SU-DHL-6 (cell line): ENCODE data around the gene LARP4B.
A peak's percentile ranks its signal among the peaks of the same experiment; 100 is the strongest.

Experiments
- H2AFZ ChIP-seq: fragments of 200-600 bp; sonication (generic); 2 replicates; pipeline ENCODE4 v1.6.1; 2014; ENCODE audit warnings: low read depth, mild to moderate bottlenecking, moderate library complexity, mixed read lengths, antibody characterized with exemption, low read length; ENCODE audit not compliant: severe bottlenecking
- H3F3A ChIP-seq: fragments of 200-600 bp; shearing (Covaris generic); 2 replicates; pipeline ENCODE4 v1.6.0; 2016; ENCODE audit warnings: antibody characterized with exemption, mild to moderate bottlenecking; ENCODE audit not compliant: insufficient read depth
- H3K27ac ChIP-seq: fragments of 200-600 bp; sonication (generic); 2 replicates; pipeline ENCODE4 v1.5.1; 2016; ENCODE audit warnings: low read depth, mild to moderate bottlenecking, low read length, moderate library complexity, mixed read lengths
- H3K27me3 ChIP-seq: fragments of 200-600 bp; sonication (generic), shearing (Covaris generic); 2 replicates; pipeline ENCODE4 v1.6.0; 2014; ENCODE audit warnings: mild to moderate bottlenecking, low read length
- H3K36me3 ChIP-seq: fragments of 200-600 bp; sonication (generic); 2 replicates; pipeline ENCODE4 v1.6.1; 2014; ENCODE audit warnings: mild to moderate bottlenecking, low read length, mixed read lengths
- H3K4me2 ChIP-seq: fragments of 300-600, 200-600 bp; shearing (Covaris generic), sonication (generic); 2 replicates; pipeline ENCODE4 v1.6.0; 2014; ENCODE audit warnings: low read length, low read depth, mild to moderate bottlenecking; ENCODE audit not compliant: poor library complexity, severe bottlenecking
- H3K4me3 ChIP-seq: fragments of 200-600 bp; sonication (generic); 2 replicates; pipeline ENCODE4 v1.5.1; 2014; ENCODE audit warnings: antibody characterized with exemption, low read length, mild to moderate bottlenecking, mixed read lengths; ENCODE audit not compliant: insufficient read depth, poor library complexity, severe bottlenecking
- H3K79me2 ChIP-seq: fragments of 200-600 bp; sonication (generic); 2 replicates; pipeline ENCODE4 v1.6.1; 2014; ENCODE audit warnings: mild to moderate bottlenecking, low read length, moderate library complexity; ENCODE audit not compliant: insufficient read depth
- H3K9ac ChIP-seq: fragments of 200-600 bp; sonication (generic); 2 replicates; pipeline ENCODE4 v1.7.0; 2014; ENCODE audit warnings: mild to moderate bottlenecking, low read length
- H3K9me2 ChIP-seq: fragments of 200-600 bp; sonication (generic); replicated peaks from 2 replicates; pipeline ENCODE4 v1.6.1; 2014; ENCODE audit warnings: low read length; ENCODE audit not compliant: insufficient read depth
- H3K9me3 ChIP-seq: fragments of 200-600 bp; sonication (generic); 2 replicates; pipeline ENCODE4 v1.6.1; 2014; ENCODE audit warnings: low read length, mixed read lengths; ENCODE audit not compliant: insufficient read depth
- H4K20me1 ChIP-seq: fragments of 200-600 bp; sonication (generic); 2 replicates; pipeline ENCODE4 v1.6.1; 2014; ENCODE audit warnings: low read depth, mild to moderate bottlenecking, antibody characterized with exemption, low read length, moderate library complexity, mixed read lengths
- EZH2phosphoT487 ChIP-seq: fragments of 200-600 bp; sonication (generic), shearing (Covaris generic); conservative IDR thresholded peaks from 2 replicates; pipeline ENCODE4 v1.6.1; 2018; ENCODE audit warnings: mild to moderate bottlenecking, antibody characterized with exemption, low read length, moderate library complexity, mixed read lengths
- TF ChIP-seq, protein P1 (sequence below): fragments of 200-600 bp; sonication (generic); IDR thresholded peaks from one replicate; pipeline ENCODE4 v1.5.1; 2017; ENCODE audit warnings: antibody characterized with exemption, mild to moderate bottlenecking, low read length, moderate library complexity; ENCODE audit not compliant: insufficient read depth, poor library complexity, severe bottlenecking

LARP4B gene

DNA sequence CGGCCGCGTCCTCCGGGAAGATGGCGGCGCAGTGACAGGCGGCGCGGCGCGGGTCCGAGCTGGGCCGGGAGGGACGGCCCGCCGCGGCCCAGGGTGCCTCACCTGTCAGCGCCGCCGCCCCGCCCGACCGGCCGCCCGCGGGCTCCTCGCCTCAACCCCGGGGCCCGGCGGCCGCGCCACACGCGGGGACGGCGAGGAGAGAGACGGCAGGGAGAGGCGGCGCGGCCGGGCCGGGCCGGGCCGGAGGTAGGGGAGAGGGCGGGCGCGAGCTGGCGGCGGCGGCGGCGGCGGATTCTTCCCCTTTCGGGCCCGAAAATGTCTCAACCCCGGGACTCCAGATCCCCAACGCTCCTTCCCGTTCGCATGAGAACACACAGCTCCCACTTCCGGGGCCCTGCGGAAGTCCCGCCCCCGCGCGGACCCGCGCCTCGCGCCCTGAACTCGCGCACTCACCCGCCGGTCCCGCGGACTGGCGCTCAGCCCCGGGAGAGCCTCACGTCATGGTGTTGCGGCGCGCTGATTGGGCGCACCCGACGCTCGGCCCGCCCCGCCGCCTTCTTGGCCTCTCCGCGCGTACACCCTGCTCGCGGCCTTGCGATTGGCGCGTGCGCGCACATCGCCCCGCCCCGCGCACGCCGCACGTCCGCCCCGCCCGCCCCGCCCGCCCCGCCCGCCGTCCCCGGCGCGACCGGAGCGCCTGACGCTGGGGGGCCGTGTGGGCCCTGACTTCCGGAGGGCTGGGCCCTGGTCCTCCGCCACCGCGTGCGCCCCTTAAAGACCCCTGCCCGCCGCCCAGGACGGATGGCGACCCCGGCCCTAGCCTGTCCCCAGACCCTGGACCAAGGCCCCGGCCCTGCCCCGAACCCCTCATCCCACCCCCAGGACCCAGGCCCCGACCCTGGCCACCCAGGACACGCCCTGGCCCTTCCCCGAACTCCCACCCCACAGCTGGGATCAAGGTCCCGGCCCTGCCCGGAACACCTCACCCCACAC is at the start of gene LARP4B:
Gene LARP4B, minus strand, starts transcription at position 380 of the 993 bp plus-strand sequence. CDS start 45,984 bp downstream, outside the sequence.
- H3K27me3 ChIP-seq: no peaks in the 10 kb centered on the region
- H3K9ac ChIP-seq: peak within 1 kb of the TSS; percentile 93
- H3K4me2 ChIP-seq: peak within 1 kb of the TSS; percentile 99
- peaks cover 5% of the 10 kb centered on the region; the same call in 1 of the 2 replicates for H3F3A ChIP-seq
- no peaks in the 10 kb centered on the region for H3K36me3 ChIP-seq
- H3K4me3 ChIP-seq: peak within 1 kb of the TSS; percentile 92
- H4K20me1 ChIP-seq: peaks cover 37% of the 10 kb centered on the region
- peaks cover 44% of the 10 kb centered on the region for H3K79me2 ChIP-seq
- no peaks in the 10 kb centered on the region for H3K9me2 ChIP-seq
- H3K27ac ChIP-seq: peak within 1 kb of the TSS; percentile 84
- no peak within 1 kb of the TSS for H2AFZ ChIP-seq
- TF ChIP-seq, protein P1, sequence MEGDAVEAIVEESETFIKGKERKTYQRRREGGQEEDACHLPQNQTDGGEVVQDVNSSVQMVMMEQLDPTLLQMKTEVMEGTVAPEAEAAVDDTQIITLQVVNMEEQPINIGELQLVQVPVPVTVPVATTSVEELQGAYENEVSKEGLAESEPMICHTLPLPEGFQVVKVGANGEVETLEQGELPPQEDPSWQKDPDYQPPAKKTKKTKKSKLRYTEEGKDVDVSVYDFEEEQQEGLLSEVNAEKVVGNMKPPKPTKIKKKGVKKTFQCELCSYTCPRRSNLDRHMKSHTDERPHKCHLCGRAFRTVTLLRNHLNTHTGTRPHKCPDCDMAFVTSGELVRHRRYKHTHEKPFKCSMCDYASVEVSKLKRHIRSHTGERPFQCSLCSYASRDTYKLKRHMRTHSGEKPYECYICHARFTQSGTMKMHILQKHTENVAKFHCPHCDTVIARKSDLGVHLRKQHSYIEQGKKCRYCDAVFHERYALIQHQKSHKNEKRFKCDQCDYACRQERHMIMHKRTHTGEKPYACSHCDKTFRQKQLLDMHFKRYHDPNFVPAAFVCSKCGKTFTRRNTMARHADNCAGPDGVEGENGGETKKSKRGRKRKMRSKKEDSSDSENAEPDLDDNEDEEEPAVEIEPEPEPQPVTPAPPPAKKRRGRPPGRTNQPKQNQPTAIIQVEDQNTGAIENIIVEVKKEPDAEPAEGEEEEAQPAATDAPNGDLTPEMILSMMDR: no peak
- no peak for TF ChIP-seq EZH2phosphoT487
- no peaks in the 10 kb centered on the region for H3K9me3 ChIP-seq

DNA sequence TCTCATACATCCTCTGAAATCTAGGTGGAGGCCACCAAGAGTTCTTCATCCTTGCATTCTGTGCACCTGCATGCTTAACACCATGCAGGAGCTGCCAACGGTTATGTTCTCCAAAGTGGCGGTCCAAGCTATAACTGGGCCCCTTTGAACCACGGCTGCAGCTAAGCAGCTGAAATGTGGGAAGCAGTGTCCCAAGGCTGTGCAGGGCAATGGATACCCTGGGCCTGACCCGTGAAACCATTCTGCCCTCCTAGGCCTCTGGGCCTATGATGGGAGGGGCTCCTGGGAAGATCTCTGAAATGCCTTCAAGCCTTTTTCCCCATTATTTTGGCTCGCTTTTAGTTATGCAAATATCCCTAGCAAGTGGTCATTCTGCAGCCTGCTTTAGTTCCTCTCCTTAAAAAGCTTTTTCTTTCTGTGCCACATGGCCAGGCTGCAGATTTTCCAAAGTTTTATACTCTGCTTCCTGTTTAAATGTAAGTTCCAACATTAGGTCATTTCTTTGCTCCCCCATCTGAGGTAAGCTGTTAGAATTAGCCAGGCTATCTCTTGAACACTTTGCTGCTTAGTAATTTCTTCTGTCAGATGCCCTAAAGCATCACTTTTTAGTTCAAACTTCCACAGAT is 49.1 kb upstream of the LARP4B start:
- Histone ChIP-seq H3K27me3 (no peaks in the 10 kb centered on the region), H2AFZ (no peak overlapping the region), H3K79me2 (no peaks in the 10 kb centered on the region)

DNA sequence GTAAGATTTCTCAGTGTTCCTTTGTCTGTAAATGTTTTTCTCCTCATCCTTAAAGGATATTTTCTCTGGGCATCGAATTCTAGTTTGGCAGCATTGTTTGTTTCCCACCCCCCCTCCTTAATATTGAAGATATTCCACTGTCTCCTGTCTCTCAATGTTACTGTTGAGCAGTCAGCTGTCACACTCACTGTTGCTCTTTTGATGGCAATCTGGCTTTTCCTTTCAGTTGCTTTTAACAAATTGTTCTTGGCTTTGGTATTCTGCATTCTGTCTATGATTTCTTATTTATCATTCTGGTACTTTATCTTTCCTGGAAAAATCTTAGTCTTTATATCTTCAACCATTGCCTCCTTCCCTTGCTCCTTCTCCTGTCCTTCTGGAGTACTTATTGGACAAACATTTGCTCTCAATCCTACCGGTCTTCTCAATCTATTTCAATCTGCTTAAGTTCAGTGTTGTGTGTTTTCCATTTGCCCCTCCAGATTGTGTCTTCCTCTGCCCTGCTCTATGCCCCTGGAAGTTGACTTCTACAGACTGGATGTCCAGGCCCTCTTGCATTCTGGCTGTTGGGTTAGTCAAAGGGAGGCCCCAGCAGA is 47.4 kb upstream of the LARP4B start:
- no peaks in the 10 kb centered on the region for H3K36me3 ChIP-seq
- no peak for TF ChIP-seq EZH2phosphoT487
- H3K79me2 ChIP-seq: no peaks in the 10 kb centered on the region
- no peak overlapping the region for H3K27ac ChIP-seq
- H3K9me3 ChIP-seq: peaks cover 25% of the 10 kb centered on the region; the same call in 1 of the 2 replicates
- no peak overlapping the region for H3K4me3 ChIP-seq
- H2AFZ ChIP-seq: no peak overlapping the region
- no peaks in the 10 kb centered on the region for H3F3A ChIP-seq
- no peak overlapping the region for H3K9ac ChIP-seq
- no peaks in the 10 kb centered on the region for H4K20me1 ChIP-seq
- no peaks in the 10 kb centered on the region for H3K9me2 ChIP-seq
- no peaks in the 10 kb centered on the region for H3K27me3 ChIP-seq
- H3K4me2 ChIP-seq: no peak overlapping the region

More for the DNA sequence above, 49.1 kb upstream of the LARP4B start:
- Histone ChIP-seq H4K20me1 (no peaks in the 10 kb centered on the region), H3K36me3 (no peaks in the 10 kb centered on the region), H3K4me2 (no peak overlapping the region), H3K9ac (no peak overlapping the region), H3F3A (no peaks in the 10 kb centered on the region), H3K4me3 (no peak overlapping the region), H3K9me3 (peaks cover 25% of the 10 kb centered on the region; the same call in 1 of the 2 replicates), H3K9me2 (no peaks in the 10 kb centered on the region), H3K27ac (no peak overlapping the region)
- TF ChIP-seq, protein P1: no peak
- no peak for TF ChIP-seq EZH2phosphoT487
